Activated naive CD4-positive, alpha-beta T cell treated with anti-CD3 and anti-CD28 coated beads, Interleukin-2, amount 10 ng/mL, durations not matched to agents 7 days and 5 days (primary cell): ENCODE results near the gene NT5DC2.

Experiments used
- CTCF ChIA-PET: fragments of 350-600 bp; sonication (Branson Sonifier 250); formaldehyde crosslinking; loops from one replicate; lab custom pipeline; 2021; ENCODE audit warnings: antibody characterized with exemption; lab: Charles Lee
- DNase-seq: peaks from one replicate; pipeline ENCODE4 v3.0.0-alpha.2; 2020
- H3K27ac Mint-ChIP-seq: one replicate; pipeline ENCODE4 v1.8.0; 2021; ENCODE audit warnings: mild to moderate bottlenecking, moderate library complexity, mixed read lengths
- H3K27me3 Mint-ChIP-seq: one replicate; pipeline ENCODE4 v1.8.0; 2021; ENCODE audit warnings: mild to moderate bottlenecking, mixed read lengths
- H3K36me3 Mint-ChIP-seq: one replicate; pipeline ENCODE4 v1.8.0; 2021; ENCODE audit warnings: mixed read lengths
- H3K4me1 Mint-ChIP-seq: one replicate; pipeline ENCODE4 v1.8.0; 2021; ENCODE audit warnings: mixed read lengths
- H3K4me3 Mint-ChIP-seq: one replicate; pipeline ENCODE4 v1.8.0; 2021; ENCODE audit warnings: mild to moderate bottlenecking, moderate library complexity, mixed read lengths
- H3K9me3 Mint-ChIP-seq: one replicate; pipeline ENCODE4 v1.8.0; 2021; ENCODE audit warnings: mixed read lengths

NT5DC2 gene

DNA sequence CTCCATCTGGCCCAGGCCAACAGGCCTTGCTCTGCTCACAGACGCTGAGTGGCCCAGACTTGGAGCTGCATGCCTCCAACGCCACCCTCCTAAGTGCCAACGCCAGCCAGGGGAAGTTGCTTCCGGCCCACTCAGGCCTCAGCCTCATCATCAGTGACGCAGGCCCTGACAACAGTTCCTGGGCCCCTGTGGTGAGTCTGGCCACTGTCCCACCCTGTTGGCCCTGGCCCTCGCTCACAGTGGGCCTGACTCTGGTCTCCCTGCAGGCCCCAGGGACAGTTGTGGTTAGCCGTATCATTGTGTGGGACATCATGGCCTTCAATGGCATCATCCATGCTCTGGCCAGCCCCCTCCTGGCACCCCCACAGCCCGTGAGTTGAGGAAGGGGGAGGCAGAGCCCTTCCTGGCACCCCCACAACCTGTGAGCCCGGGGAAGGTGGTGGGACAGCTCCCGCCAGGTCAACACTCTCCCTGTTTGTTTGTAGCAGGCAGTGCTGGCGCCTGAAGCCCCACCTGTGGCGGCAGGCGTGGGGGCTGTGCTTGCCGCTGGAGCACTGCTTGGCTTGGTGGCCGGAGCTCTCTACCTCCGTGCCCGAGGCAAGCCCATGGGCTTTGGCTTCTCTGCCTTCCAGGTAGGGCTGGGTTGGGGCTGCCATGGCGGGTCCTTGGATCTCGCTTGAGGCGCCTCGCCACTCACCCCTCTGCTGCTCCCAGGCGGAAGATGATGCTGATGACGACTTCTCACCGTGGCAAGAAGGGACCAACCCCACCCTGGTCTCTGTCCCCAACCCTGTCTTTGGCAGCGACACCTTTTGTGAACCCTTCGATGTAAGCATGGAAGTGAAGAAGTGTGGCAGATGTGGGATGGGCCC is 10.0 kb downstream of the NT5DC2 start:
- Mint-ChIP-seq H3K9me3 (no peaks in the 10 kb centered on the region), H3K27ac (no peak overlapping the region), H3K4me1 (no peaks in the 10 kb centered on the region), H3K36me3 (no peaks in the 10 kb centered on the region), H3K4me3 (no peak overlapping the region), H3K27me3 (no peaks in the 10 kb centered on the region)
- CTCF ChIA-PET = no interaction called here
- no peak for DNase-seq

- Mint-ChIP-seq H3K4me1 (no peaks in the 10 kb centered on the region), H3K36me3 (no peaks in the 10 kb centered on the region), H3K27ac (no peak overlapping the region), H3K4me3 (no peak overlapping the region), H3K9me3 (no peaks in the 10 kb centered on the region), H3K27me3 (no peaks in the 10 kb centered on the region)
- DNase-seq = no peak
- CTCF ChIA-PET = no interaction called here
Measured at GRCh38 chr3:52522651-52523251, 10.9 kb downstream of the NT5DC2 start.

- H3K27ac Mint-ChIP-seq = no peak overlapping the region
- CTCF ChIA-PET = no interaction called here
- H3K36me3 Mint-ChIP-seq = no peaks in the 10 kb centered on the region
Measured at GRCh38 chr3:52521881-52522650, 11.6 kb downstream of the NT5DC2 start.

GRCh38 chr3:52521488-52521824 is 12.2 kb downstream of the NT5DC2 start:
- Mint-ChIP-seq H3K27me3 (no peaks in the 10 kb centered on the region), H3K27ac (no peak overlapping the region), H3K36me3 (no peaks in the 10 kb centered on the region), H3K4me3 (no peak overlapping the region), H3K9me3 (no peaks in the 10 kb centered on the region), H3K4me1 (no peaks in the 10 kb centered on the region)
- CTCF ChIA-PET = no interaction called here
- DNase-seq = no peak

More at GRCh38 chr3:52521881-52522650, 11.6 kb downstream of the NT5DC2 start:
- no peaks in the 10 kb centered on the region for H3K27me3 Mint-ChIP-seq
- no peaks in the 10 kb centered on the region for H3K4me1 Mint-ChIP-seq
- no peak overlapping the region for H3K4me3 Mint-ChIP-seq
- H3K9me3 Mint-ChIP-seq = no peaks in the 10 kb centered on the region
- no peak for DNase-seq

GRCh38 chr3:52520716-52521487 is 12.8 kb downstream of the NT5DC2 start:
- Mint-ChIP-seq H3K4me1 (no peaks in the 10 kb centered on the region), H3K36me3 (no peaks in the 10 kb centered on the region), H3K27me3 (no peaks in the 10 kb centered on the region), H3K4me3 (no peak overlapping the region), H3K9me3 (no peaks in the 10 kb centered on the region), H3K27ac (no peak overlapping the region)
- DNase-seq = no peak
- CTCF ChIA-PET = no interaction called here

- CTCF ChIA-PET = no interaction called here
- no peak overlapping the region for H3K4me3 Mint-ChIP-seq
- H3K36me3 Mint-ChIP-seq = no peaks in the 10 kb centered on the region
- no peak for DNase-seq
- H3K27me3 Mint-ChIP-seq = peaks cover 5% of the 10 kb centered on the region
- no peaks in the 10 kb centered on the region for H3K4me1 Mint-ChIP-seq
- no peaks in the 10 kb centered on the region for H3K9me3 Mint-ChIP-seq
- H3K27ac Mint-ChIP-seq = no peak overlapping the region
Measured at GRCh38 chr3:52520141-52520667, 13.5 kb downstream of the NT5DC2 start.

- Mint-ChIP-seq H3K9me3 (no peaks in the 10 kb centered on the region), H3K4me3 (no peak overlapping the region), H3K27me3 (peaks cover 5% of the 10 kb centered on the region), H3K4me1 (no peaks in the 10 kb centered on the region), H3K27ac (no peak overlapping the region), H3K36me3 (no peaks in the 10 kb centered on the region)
- CTCF ChIA-PET = no interaction called here
- no peak for DNase-seq
Measured at GRCh38 chr3:52519445-52520140, 14.1 kb downstream of the NT5DC2 start.

DNA sequence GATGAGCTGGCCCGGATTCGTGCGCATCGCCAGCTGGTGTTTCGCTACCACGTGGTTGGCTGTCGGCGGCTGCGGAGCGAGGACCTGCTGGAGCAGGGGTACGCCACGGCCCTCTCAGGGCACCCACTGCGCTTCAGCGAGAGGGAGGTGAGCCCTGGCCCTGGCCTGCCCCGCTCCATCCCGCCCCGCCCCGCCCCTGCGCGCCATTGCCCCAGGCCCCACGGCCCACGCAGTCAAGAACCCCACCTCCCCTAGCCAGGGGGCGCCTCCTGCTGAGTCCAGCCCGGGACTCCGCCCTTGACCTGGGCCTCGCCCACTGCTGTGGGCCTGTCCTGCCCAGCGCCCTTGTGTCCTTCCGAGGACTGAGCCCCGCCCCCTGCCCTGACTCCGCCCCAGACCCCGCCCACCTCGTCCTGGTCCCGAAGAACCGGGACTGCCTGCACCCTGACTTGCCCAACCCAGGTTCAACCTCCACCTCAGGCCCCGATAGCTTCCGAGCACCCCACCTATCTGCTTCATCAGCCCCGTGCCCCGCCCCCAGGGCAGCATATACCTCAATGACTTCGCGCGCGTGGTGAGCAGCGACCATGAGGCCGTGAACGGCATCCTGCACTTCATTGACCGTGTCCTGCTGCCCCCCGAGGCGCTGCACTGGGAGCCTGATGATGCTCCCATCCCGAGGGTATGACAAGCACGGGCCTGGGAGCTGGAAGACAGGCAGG is 14.8 kb downstream of the NT5DC2 start:
- CTCF ChIA-PET = no interaction called here
- Mint-ChIP-seq H3K27ac (no peak overlapping the region), H3K27me3 (peaks cover 5% of the 10 kb centered on the region), H3K36me3 (no peaks in the 10 kb centered on the region), H3K4me3 (no peak overlapping the region), H3K4me1 (no peaks in the 10 kb centered on the region), H3K9me3 (no peaks in the 10 kb centered on the region)
- no peak for DNase-seq

DNA sequence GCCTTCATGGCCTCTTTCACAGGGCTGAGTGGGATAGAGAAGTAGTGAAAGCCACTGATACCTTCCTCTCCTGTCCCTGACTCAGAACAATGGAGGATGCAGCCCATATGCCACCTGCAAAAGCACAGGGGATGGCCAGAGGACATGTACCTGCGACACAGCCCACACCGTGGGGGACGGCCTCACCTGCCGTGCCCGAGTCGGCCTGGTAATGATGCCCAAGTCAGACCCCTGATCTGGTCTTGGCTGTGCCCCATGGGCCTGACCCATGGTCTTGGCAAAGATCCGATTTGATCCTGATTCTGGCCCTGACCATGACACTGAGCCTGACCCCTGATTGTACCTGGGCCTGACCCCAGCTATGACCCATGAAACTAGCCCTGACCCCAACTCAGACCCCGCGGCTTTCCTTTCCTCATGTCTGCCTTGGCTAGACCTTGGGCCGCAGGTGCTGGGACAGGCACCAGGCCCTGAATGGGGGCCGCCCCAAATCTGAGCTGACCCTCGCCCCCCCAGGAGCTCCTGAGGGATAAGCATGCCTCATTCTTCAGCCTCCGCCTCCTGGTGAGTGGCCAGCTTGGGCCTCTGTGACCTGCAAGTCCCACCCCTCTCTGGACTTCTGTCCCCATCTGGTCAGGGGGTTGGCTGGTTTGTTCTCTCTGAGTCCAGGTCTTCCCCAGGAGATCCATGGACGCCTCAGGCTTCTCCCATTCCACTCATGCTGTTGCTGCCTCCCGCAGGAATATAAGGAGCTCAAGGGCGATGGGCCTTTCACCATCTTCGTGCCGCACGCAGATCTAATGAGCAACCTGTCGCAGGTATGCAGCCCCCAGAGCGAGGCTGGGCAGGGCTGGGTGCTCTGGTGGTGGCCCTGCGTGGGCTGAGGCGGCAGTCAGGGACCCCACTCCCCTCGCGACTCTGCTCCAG is 15.6 kb downstream of the NT5DC2 start:
- H3K36me3 Mint-ChIP-seq = no peaks in the 10 kb centered on the region
- DNase-seq = no peak
- peaks cover 5% of the 10 kb centered on the region for H3K27me3 Mint-ChIP-seq
- CTCF ChIA-PET = no interaction called here
- H3K4me1 Mint-ChIP-seq = no peaks in the 10 kb centered on the region
- H3K9me3 Mint-ChIP-seq = no peaks in the 10 kb centered on the region
- H3K27ac Mint-ChIP-seq = no peak overlapping the region
- H3K4me3 Mint-ChIP-seq = no peak overlapping the region

- CTCF ChIA-PET = interaction anchor here (0.6 kb wide), 1 partner anchor 222 kb away, joined by 3 read pairs; no protein-coding TSS in a partner anchor
- Mint-ChIP-seq H3K4me1 (no peaks in the 10 kb centered on the region), H3K4me3 (no peak overlapping the region), H3K27ac (no peak overlapping the region), H3K27me3 (peaks cover 7% of the 10 kb centered on the region), H3K36me3 (no peaks in the 10 kb centered on the region), H3K9me3 (no peaks in the 10 kb centered on the region)
- DNase-seq = no peak
Measured at GRCh38 chr3:52516509-52517195, 17.0 kb downstream of the NT5DC2 start.

- H3K27ac Mint-ChIP-seq = no peak overlapping the region
- H3K36me3 Mint-ChIP-seq = no peaks in the 10 kb centered on the region
- peaks cover 9% of the 10 kb centered on the region for H3K27me3 Mint-ChIP-seq
- no peak for DNase-seq
- H3K4me1 Mint-ChIP-seq = no peaks in the 10 kb centered on the region
- H3K9me3 Mint-ChIP-seq = no peaks in the 10 kb centered on the region
- CTCF ChIA-PET = no interaction called here
- no peak overlapping the region for H3K4me3 Mint-ChIP-seq
Measured at GRCh38 chr3:52515192-52515591, 18.5 kb downstream of the NT5DC2 start.

- Mint-ChIP-seq H3K4me1 (no peaks in the 10 kb centered on the region), H3K36me3 (no peaks in the 10 kb centered on the region), H3K9me3 (no peaks in the 10 kb centered on the region), H3K27me3 (peaks cover 9% of the 10 kb centered on the region), H3K27ac (no peak overlapping the region), H3K4me3 (no peak overlapping the region)
- CTCF ChIA-PET = no interaction called here
- no peak for DNase-seq
Measured at GRCh38 chr3:52514576-52514975, 19.1 kb downstream of the NT5DC2 start.
